Ishikawa (cell line): ENCODE results near the gene RNMT.

ENCODE experiments used
- CEBPB ChIP-seq: IDR thresholded peaks from 2 replicates; pipeline ENCODE4 v1.6.1; 2012
- CREB1 ChIP-seq: IDR thresholded peaks from 2 replicates; pipeline ENCODE4 v1.6.1; 2012; ENCODE audit warnings: low read depth
- MAX ChIP-seq: IDR thresholded peaks from 2 replicates; pipeline ENCODE4 v1.6.1; 2012
- RAD21 ChIP-seq: IDR thresholded peaks from 2 replicates; pipeline ENCODE4 v1.6.1; 2012; ENCODE audit warnings: low read depth
- TCF12 ChIP-seq: IDR thresholded peaks from 2 replicates; pipeline ENCODE4 v1.6.1; 2012; ENCODE audit warnings: low read depth
- TEAD4 ChIP-seq: IDR thresholded peaks from 2 replicates; pipeline ENCODE4 v1.6.1; 2012

- TF ChIP-seq TEAD4, result no peak
- TF ChIP-seq MAX, result no peak
- TF ChIP-seq TCF12, result no peak
- TF ChIP-seq RAD21, result no peak
- TF ChIP-seq CEBPB, result no peak
- TF ChIP-seq CREB1, result no peak
These were observed 4.0 kb downstream of the RNMT start for GRCh38 chr18:13730481-13730880.
